Activated T-helper 2 cell treated with anti-CD3 and anti-CD28 coated beads, Interferon-gamma antibody, Interleukin-2, Interleukin-4, amounts not matched to agents 10 μg/mL and 5 μg/mL and 100 μg/mL, durations not matched to agents 14 hours and 24 hours and 36 hours (primary cell): ENCODE results near the gene MTHFD1. TPM values are rescaled to one million over a fixed set of nuclear protein-coding genes. Genes with fewer than 3 reads are reported as not detected.

ENCODE experiments used
- DNase-seq: peaks from one replicate; pipeline ENCODE4 v3.0.0; 2021; ENCODE audit warnings: low spot score
- H3K27ac Mint-ChIP-seq: one replicate; pipeline ENCODE4 v1.8.0; 2021; ENCODE audit warnings: mixed read lengths
- H3K27me3 Mint-ChIP-seq: one replicate; pipeline ENCODE4 v1.8.0; 2021; ENCODE audit warnings: low read depth, mixed read lengths
- H3K36me3 Mint-ChIP-seq: one replicate; pipeline ENCODE4 v1.8.0; 2021; ENCODE audit warnings: low read depth, mixed read lengths
- H3K4me1 Mint-ChIP-seq: one replicate; pipeline ENCODE4 v1.8.0; 2021; ENCODE audit warnings: low read depth, mixed read lengths
- H3K4me3 Mint-ChIP-seq: one replicate; pipeline ENCODE4 v1.8.0; 2021; ENCODE audit warnings: low read depth, mild to moderate bottlenecking, moderate library complexity, mixed read lengths
- H3K9me3 Mint-ChIP-seq: one replicate; pipeline ENCODE4 v1.8.0; 2021; ENCODE audit warnings: mixed read lengths
- intact Hi-C: fragments of 100-400 bp; cut with micrococcal nuclease; formaldehyde crosslinking; loops from one replicate; pipeline ENCODE4 v1.15.1; 2023
- total RNA-seq: library from RNA; stranded (reverse); gene quantifications from 2 replicates; pipeline ENCODE4 v1.2.3, GENCODE V29; 2022

MTHFD1 gene
- total RNA-seq, 1 donor from 2014 or later: 309 TPM

DNA sequence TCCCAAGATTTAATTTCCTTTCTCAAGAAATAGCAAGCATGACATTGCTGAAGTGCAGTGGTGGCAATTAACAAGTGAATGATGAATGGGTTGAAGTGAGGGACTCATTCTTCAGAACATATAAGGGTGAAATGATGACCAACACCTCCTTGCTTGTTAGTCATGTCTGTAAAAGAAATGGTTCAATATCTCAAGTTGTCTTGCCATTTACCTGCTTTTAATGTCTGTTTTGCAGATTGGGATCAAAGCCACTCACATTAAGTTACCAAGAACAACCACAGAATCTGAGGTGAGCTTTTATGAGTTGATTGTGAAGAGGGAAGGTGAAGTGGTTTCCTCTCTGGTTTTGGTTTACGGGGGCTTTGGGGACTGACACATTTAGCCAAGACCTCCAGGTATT lies 24.1 kb downstream of the MTHFD1 start:
- no peaks in the 10 kb centered on the region for H3K27me3 Mint-ChIP-seq
- H3K4me1 Mint-ChIP-seq: peaks cover 55% of the 10 kb centered on the region
- no peaks in the 10 kb centered on the region for H3K9me3 Mint-ChIP-seq
- no peak for DNase-seq
- intact Hi-C loops: loop anchor here (2.0 kb wide), 1 partner anchor 23 kb away; the partner anchor contains the start of gene MTHFD1
- H3K36me3 Mint-ChIP-seq: peaks cover 75% of the 10 kb centered on the region
- peak overlapping the region; percentile 43 for H3K27ac Mint-ChIP-seq
- no peak overlapping the region for H3K4me3 Mint-ChIP-seq

DNA sequence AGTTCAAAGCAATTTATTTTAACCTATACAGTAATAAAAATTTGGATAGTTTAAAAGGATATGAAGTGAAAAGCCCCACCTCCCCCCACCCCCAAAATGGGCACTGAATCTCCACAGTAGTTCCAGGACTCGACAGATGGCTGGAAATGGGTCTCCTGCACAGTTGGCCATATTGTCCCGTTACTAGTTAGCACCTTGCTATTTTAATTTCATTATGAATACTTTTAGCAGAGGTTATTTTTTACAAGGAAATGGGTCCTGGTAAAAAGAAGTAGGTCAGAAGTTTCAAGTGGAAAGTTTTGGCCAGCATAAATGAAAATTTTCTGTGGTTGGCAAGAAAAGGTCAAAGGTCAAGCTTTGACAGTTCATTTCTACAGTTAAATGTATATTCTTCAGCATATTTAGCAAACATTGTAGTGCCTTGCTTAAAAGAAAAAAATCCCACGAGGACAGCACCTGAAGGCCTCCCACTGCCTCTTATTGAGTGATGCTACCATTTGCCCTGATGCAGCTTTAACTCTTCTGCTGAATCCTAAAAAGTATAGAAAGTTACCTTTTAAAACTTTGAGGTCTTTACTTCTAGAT lies 28.3 kb downstream of the MTHFD1 start:
- no peak for DNase-seq
- Mint-ChIP-seq H3K4me1 (peaks cover 44% of the 10 kb centered on the region), H3K4me3 (no peak overlapping the region), H3K36me3 (peaks cover 84% of the 10 kb centered on the region), H3K27me3 (no peaks in the 10 kb centered on the region), H3K9me3 (no peaks in the 10 kb centered on the region), H3K27ac (peak overlapping the region; percentile 22)
- intact Hi-C loops: no loop called here

- H3K4me1 Mint-ChIP-seq: peaks cover 42% of the 10 kb centered on the region
- H3K36me3 Mint-ChIP-seq: peaks cover 82% of the 10 kb centered on the region
- H3K27ac Mint-ChIP-seq: peak overlapping the region; percentile 65
- no peak overlapping the region for H3K4me3 Mint-ChIP-seq
- intact Hi-C loops: no loop called here
- no peaks in the 10 kb centered on the region for H3K9me3 Mint-ChIP-seq
- no peaks in the 10 kb centered on the region for H3K27me3 Mint-ChIP-seq
- DNase-seq: no peak
Observed at GRCh38 chr14:64417055-64417770, 29.1 kb downstream of the MTHFD1 start.

DNA sequence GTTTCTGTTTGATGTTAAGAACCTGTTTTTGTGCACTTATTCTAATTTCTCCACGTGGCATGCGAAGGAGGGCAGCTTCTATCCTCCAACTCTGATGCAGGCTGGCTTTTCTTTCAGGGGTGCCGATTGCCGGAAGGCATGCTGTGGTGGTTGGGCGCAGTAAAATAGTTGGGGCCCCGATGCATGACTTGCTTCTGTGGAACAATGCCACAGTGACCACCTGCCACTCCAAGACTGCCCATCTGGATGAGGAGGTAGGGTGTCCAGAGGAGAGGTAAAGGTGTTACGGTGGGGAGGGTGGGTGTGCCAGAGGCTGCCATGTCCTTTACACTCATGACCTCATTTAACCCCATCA lies 29.6 kb downstream of the MTHFD1 start:
- Mint-ChIP-seq H3K4me3 (no peak overlapping the region), H3K27ac (peak overlapping the region; percentile 65), H3K4me1 (peaks cover 44% of the 10 kb centered on the region), H3K36me3 (peaks cover 85% of the 10 kb centered on the region), H3K9me3 (no peaks in the 10 kb centered on the region), H3K27me3 (no peaks in the 10 kb centered on the region)
- intact Hi-C loops: no loop called here
- no peak for DNase-seq

- intact Hi-C loops: no loop called here
- no peak overlapping the region for H3K4me3 Mint-ChIP-seq
- DNase-seq: no peak
- H3K9me3 Mint-ChIP-seq: no peaks in the 10 kb centered on the region
- H3K27ac Mint-ChIP-seq: no peak overlapping the region
- H3K4me1 Mint-ChIP-seq: peaks cover 51% of the 10 kb centered on the region
- H3K36me3 Mint-ChIP-seq: peaks cover 86% of the 10 kb centered on the region
- no peaks in the 10 kb centered on the region for H3K27me3 Mint-ChIP-seq
Observed at GRCh38 chr14:64419003-64419402, 30.9 kb downstream of the MTHFD1 start.

DNA sequence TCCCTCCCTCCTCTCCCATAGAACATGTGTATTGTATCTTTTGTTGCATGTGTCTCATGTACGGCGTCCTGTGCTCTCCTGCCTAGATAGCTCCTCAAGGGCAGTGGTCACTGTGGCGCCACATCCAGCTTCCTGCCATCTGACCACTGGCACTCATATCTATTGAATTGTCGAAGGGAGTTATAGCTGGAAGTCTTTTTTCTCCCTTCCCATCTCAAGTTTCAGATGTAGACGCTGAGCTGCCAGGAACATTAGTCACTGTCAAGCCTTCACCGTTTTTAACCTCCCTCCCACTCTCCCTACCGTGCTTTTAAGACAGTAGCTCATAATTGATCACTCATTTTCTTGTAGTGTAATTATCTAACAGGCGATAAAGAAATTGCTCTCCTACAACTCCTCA lies 33.0 kb downstream of the MTHFD1 start:
- Mint-ChIP-seq H3K27ac (peak overlapping the region; percentile 72), H3K9me3 (no peaks in the 10 kb centered on the region), H3K4me3 (no peak overlapping the region), H3K36me3 (peaks cover 91% of the 10 kb centered on the region), H3K27me3 (no peaks in the 10 kb centered on the region), H3K4me1 (peaks cover 52% of the 10 kb centered on the region)
- intact Hi-C loops: loop anchor here (10.0 kb wide), 1 partner anchor 566 kb away; the partner anchor contains the start of gene SYNE2
- no peak for DNase-seq

DNA sequence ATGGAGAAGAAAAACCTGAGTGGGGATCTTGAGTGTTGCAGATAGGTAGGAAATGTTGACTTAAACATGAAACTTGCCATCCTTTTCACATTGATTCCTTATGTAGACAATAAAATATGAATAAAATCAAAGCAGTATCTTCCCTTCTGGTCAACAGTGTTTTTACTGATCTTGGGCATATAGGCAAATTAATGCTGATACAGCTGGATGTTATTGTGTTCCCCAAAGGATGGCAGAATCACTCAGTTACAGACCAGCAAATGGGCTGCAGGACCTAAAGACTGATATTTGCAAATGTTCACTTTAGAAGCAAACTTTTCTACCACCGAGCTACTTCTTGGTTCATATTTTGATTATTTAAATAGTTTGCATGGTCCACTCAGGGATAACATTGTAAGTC lies 33.9 kb downstream of the MTHFD1 start:
- H3K27ac Mint-ChIP-seq: peak overlapping the region; percentile 90
- no peak for DNase-seq
- H3K36me3 Mint-ChIP-seq: peaks cover 91% of the 10 kb centered on the region
- H3K4me3 Mint-ChIP-seq: no peak overlapping the region
- H3K27me3 Mint-ChIP-seq: no peaks in the 10 kb centered on the region
- intact Hi-C loops: loop anchor here (2.0 to 10.0 kb wide), 6 partner anchors 13 to 567 kb away; partner anchors contain the start of genes SYNE2 and ZBTB1
- H3K9me3 Mint-ChIP-seq: no peaks in the 10 kb centered on the region
- peaks cover 48% of the 10 kb centered on the region for H3K4me1 Mint-ChIP-seq

DNA sequence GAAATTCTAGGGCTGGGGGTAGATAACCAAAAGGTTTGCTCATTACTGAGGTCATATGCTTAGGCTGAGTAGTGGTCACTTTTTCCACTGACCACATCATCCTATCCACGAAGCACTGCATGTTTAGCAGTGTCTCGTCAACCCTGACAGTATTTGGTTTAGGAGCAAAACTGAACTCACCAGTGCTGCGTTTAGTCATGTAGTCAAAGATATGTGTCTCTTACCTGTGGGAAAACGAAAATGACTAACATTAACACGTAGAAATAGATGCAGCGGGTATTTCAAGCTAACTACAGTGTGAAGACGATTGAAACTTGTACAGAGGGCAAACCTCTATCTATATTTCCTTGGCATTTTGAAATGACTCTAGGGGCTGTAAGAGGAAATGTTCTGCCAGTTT lies 34.6 kb downstream of the MTHFD1 start:
- Mint-ChIP-seq H3K36me3 (peaks cover 91% of the 10 kb centered on the region), H3K27ac (peak overlapping the region; percentile 90), H3K4me1 (peaks cover 40% of the 10 kb centered on the region), H3K4me3 (peak overlapping the region; percentile 33), H3K27me3 (no peaks in the 10 kb centered on the region), H3K9me3 (no peaks in the 10 kb centered on the region)
- intact Hi-C loops: loop anchor here (1.0 to 10.0 kb wide), 8 partner anchors 14 to 568 kb away; partner anchors contain the start of genes MTHFD1, SYNE2 and ZBTB1
- DNase-seq: no peak

GRCh38 chr14:64423987-64424386 lies 35.8 kb downstream of the MTHFD1 start:
- intact Hi-C loops: loop anchor here (1.0 to 10.0 kb wide), 8 partner anchors 15 to 569 kb away; partner anchors contain the start of genes MTHFD1, SYNE2 and ZBTB1
- H3K4me1 Mint-ChIP-seq: peaks cover 39% of the 10 kb centered on the region
- no peaks in the 10 kb centered on the region for H3K27me3 Mint-ChIP-seq
- DNase-seq: no peak
- peak overlapping the region; percentile 51 for H3K4me3 Mint-ChIP-seq
- peak overlapping the region; percentile 93 for H3K27ac Mint-ChIP-seq
- H3K36me3 Mint-ChIP-seq: peaks cover 88% of the 10 kb centered on the region
- H3K9me3 Mint-ChIP-seq: no peaks in the 10 kb centered on the region

- H3K27me3 Mint-ChIP-seq: no peaks in the 10 kb centered on the region
- peaks cover 82% of the 10 kb centered on the region for H3K36me3 Mint-ChIP-seq
- intact Hi-C loops: no loop called here
- no peak overlapping the region for H3K4me3 Mint-ChIP-seq
- H3K9me3 Mint-ChIP-seq: no peaks in the 10 kb centered on the region
- DNase-seq: no peak
- no peak overlapping the region for H3K27ac Mint-ChIP-seq
- peaks cover 18% of the 10 kb centered on the region for H3K4me1 Mint-ChIP-seq
Observed at GRCh38 chr14:64434528-64434927, 46.4 kb downstream of the MTHFD1 start.

- Mint-ChIP-seq H3K9me3 (no peaks in the 10 kb centered on the region), H3K4me1 (peaks cover 20% of the 10 kb centered on the region), H3K27ac (peak overlapping the region; percentile 66), H3K36me3 (peaks cover 78% of the 10 kb centered on the region), H3K27me3 (no peaks in the 10 kb centered on the region), H3K4me3 (no peak overlapping the region)
- intact Hi-C loops: no loop called here
- no peak for DNase-seq
Observed at GRCh38 chr14:64438181-64438841, 50.2 kb downstream of the MTHFD1 start.

DNA sequence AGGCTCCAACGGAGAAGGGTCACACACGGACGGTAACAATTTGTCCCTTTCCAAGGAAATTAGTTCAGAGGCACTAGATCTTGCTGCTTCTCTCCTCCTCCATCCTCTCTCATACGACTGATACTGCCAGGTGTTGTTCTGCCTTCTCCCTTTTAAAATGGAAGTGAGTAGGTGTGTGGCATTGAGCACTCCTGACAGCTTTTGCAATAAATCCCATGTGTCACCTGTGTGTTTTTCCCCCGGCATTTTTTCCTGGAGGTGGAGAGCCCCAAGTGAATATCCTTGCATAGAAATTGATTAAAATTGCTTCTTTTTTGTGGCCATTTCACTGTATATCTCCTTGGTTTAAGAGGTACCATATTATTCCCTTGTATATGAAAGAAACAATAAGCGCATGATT lies 51.0 kb downstream of the MTHFD1 start:
- peaks cover 25% of the 10 kb centered on the region for H3K4me1 Mint-ChIP-seq
- H3K36me3 Mint-ChIP-seq: peaks cover 81% of the 10 kb centered on the region
- DNase-seq: no peak
- H3K27ac Mint-ChIP-seq: peak overlapping the region; percentile 66
- intact Hi-C loops: no loop called here
- H3K9me3 Mint-ChIP-seq: no peaks in the 10 kb centered on the region
- no peak overlapping the region for H3K4me3 Mint-ChIP-seq
- no peaks in the 10 kb centered on the region for H3K27me3 Mint-ChIP-seq

GRCh38 chr14:64440494-64440893 lies 52.3 kb downstream of the MTHFD1 start:
- H3K4me1 Mint-ChIP-seq: peaks cover 39% of the 10 kb centered on the region

More at GRCh38 chr14:64440494-64440893, 52.3 kb downstream of the MTHFD1 start:
- Mint-ChIP-seq H3K36me3 (peaks cover 82% of the 10 kb centered on the region), H3K27ac (no peak overlapping the region), H3K4me3 (no peak overlapping the region), H3K27me3 (no peaks in the 10 kb centered on the region), H3K9me3 (no peaks in the 10 kb centered on the region)
- intact Hi-C loops: no loop called here
- no peak for DNase-seq
